Gastroesophageal sphincter (tissue), 4 donors: Measurements from ENCODE around the gene LDLRAD3. TPM values are rescaled to one million over a fixed set of nuclear protein-coding genes. Genes with fewer than 3 reads are reported as not detected.

Source experiments
- ATAC-seq: fragments of 150-250 bp; one replicate; pipeline ENCODE4 v1.9.1; 2016; ENCODE audit warnings: mild to moderate bottlenecking, moderate library complexity
- H3K27ac ChIP-seq, 4 donors: fragments of 200-600 bp; sonication (generic) in 3 of 4; 1 replicate in 3 of 4; 2 replicates in 1 of 4; pipeline ENCODE4 v1.5.1; 2016 to 2019
- H3K27me3 ChIP-seq: fragments of 200-600 bp; sonication (generic); one replicate; pipeline ENCODE4 v1.5.1; 2019
- H3K36me3 ChIP-seq, 2 donors: fragments of 200-600 bp; sonication (generic); one replicate each; pipeline ENCODE4 v1.5.1; 2019; ENCODE audit warnings: control low read depth in 1 of 2
- H3K4me1 ChIP-seq, 3 donors: fragments of 200-600 bp; sonication (generic); 1 replicate in 2 of 3; 2 replicates in 1 of 3; pipeline ENCODE4 v1.5.1; 2016 to 2019; ENCODE audit warnings: control low read depth in 2 of 3
- H3K4me3 ChIP-seq, 2 donors: fragments of 200-600 bp; sonication (generic); one replicate each; pipeline ENCODE4 v1.5.1; 2019; ENCODE audit warnings: mild to moderate bottlenecking in 1 of 2, moderate library complexity in 1 of 2
- H3K9me3 ChIP-seq, 3 donors: fragments of 200-600 bp; sonication (generic); one replicate each; pipeline ENCODE4 v1.5.1; 2017 to 2019; ENCODE audit warnings: control low read depth in 2 of 3
- EP300 ChIP-seq: sonication (generic); formaldehyde crosslinking; IDR thresholded peaks from one replicate; pipeline ENCODE4 v1.6.1; 2017; ENCODE audit warnings: antibody characterized with exemption, mild to moderate bottlenecking
- POLR2A ChIP-seq, 2 donors: fragments of 450-650 bp; IDR thresholded peaks; one replicate each; pipeline ENCODE4 v1.6.1; 2017; ENCODE audit warnings: antibody characterized with exemption in 2 of 2, mild to moderate bottlenecking in 2 of 2, moderate library complexity in 1 of 2
- POLR2AphosphoS5 ChIP-seq: sonication (generic); formaldehyde crosslinking; IDR thresholded peaks from one replicate; pipeline ENCODE4 v1.6.1; 2017; ENCODE audit warnings: antibody characterized with exemption
- WGBS, 2 donors: methylation state at CpG; one replicate each; pipeline ENCODE4 v1.1.5; 2018; ENCODE audit warnings: low coverage in 1 of 2; 5-methylcytosine and 5-hydroxymethylcytosine counted together
- total RNA-seq, 4 donors: library from RNA; depleted of rRNA; stranded (reverse); fragments of >200 nt; gene quantifications; one replicate each; pipeline ENCODE4 v1.1.0, GENCODE V29; 2016
- TF ChIP-seq, protein P1 (sequence below), 4 experiments: fragments of 200-600 bp in 2 of 4; fragments of 450-650 bp in 2 of 4; sonication (generic) in 1 of 4; IDR thresholded peaks; one replicate each; pipeline ENCODE4 v1.5.1; 2017 to 2019; ENCODE audit warnings: antibody characterized with exemption in 4 of 4, mild to moderate bottlenecking in 2 of 4, moderate library complexity in 2 of 4

The LDLRAD3 gene
- total RNA-seq, 4 donors from 2014 or later: 4.0 to 8.9 (median 7.2) TPM

DNA sequence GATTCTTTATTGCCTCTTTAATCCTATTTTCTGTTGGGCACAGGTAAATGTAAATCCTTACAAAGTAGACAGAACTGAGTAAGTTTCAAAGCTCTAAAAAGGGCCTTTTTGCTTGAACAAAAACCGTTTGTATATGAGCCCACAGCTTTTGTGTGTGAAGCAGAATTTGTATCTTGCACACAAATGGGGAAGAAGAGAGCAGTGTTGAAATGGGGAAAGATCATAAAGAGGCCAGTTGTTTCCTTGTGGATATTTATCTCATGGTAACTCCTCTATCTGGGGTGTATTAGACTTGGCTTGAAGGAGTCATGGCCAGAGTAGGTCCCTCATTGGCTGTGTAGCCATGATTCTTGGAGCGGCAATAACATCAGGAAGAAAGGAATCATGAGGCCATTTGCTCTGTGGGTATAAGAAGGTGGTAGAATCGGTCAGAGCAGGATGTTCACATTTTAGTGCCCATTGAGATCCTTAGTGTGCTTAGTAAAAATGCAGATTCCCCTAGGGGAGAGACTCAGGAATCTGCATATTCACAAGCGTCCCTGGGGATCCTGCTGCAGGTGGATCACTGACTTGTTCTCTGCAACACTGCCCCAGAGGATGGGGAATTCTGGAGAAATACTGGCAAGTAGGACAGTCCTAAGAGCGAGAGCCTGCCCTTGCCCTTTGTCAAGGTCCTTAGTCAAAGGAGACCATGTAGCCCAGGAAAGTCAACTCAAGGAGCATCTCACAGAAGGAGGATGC is 126.5 kb downstream of the LDLRAD3 start:
- Histone ChIP-seq H3K36me3 (no peaks in the 10 kb centered on the region), H3K27me3 (no peaks in the 10 kb centered on the region), H3K4me3 (no peak overlapping the region), H3K27ac (no peak overlapping the region), H3K9me3 (peaks cover 0 to 17% (median 0%) of the 10 kb centered on the region in 3 donors), H3K4me1 (peaks cover 0 to 21% (median 6%) of the 10 kb centered on the region in 3 donors)
- 75 to 83% methylated on average over 3 to 4 of the region's 5 CpGs for WGBS, 2 donors
- ATAC-seq: no peak
- TF ChIP-seq, protein P1, sequence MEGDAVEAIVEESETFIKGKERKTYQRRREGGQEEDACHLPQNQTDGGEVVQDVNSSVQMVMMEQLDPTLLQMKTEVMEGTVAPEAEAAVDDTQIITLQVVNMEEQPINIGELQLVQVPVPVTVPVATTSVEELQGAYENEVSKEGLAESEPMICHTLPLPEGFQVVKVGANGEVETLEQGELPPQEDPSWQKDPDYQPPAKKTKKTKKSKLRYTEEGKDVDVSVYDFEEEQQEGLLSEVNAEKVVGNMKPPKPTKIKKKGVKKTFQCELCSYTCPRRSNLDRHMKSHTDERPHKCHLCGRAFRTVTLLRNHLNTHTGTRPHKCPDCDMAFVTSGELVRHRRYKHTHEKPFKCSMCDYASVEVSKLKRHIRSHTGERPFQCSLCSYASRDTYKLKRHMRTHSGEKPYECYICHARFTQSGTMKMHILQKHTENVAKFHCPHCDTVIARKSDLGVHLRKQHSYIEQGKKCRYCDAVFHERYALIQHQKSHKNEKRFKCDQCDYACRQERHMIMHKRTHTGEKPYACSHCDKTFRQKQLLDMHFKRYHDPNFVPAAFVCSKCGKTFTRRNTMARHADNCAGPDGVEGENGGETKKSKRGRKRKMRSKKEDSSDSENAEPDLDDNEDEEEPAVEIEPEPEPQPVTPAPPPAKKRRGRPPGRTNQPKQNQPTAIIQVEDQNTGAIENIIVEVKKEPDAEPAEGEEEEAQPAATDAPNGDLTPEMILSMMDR (IDR thresholded peaks at IDR 0.05): no peak
- no peak for TF ChIP-seq POLR2AphosphoS5
- no peak for TF ChIP-seq EP300
- TF ChIP-seq POLR2A (IDR thresholded peaks at IDR 0.05): no peak

DNA sequence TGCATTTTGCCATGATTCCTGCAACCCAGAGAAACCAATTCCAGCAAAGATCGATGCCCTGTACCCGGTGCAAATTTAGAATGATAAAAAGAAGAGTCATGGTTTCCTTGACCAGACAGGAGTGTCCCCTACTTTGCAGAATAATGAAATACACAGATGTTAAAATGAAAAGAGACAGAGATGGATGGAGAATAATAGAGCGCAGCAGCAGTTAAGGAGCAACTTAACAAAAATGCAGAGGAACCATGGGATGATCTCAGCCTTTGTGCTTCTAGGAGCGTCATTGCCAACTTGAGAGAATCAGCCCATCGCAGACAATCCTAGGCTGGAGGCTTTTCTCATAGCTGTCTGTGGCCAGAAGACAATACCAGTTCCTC is 127.1 kb downstream of the LDLRAD3 start:
- Histone ChIP-seq H3K36me3 (no peaks in the 10 kb centered on the region), H3K4me3 (no peak overlapping the region), H3K4me1 (peaks cover 0 to 21% (median 6%) of the 10 kb centered on the region in 3 donors), H3K27ac (no peak overlapping the region), H3K9me3 (peaks cover 0 to 13% (median 0%) of the 10 kb centered on the region in 3 donors), H3K27me3 (no peaks in the 10 kb centered on the region)
- TF ChIP-seq, protein P1 (IDR thresholded peaks at IDR 0.05): no peak
- 75 to 96% methylated on average over 4 to 5 of the region's 5 CpGs for WGBS, 2 donors
- no peak for ATAC-seq

DNA sequence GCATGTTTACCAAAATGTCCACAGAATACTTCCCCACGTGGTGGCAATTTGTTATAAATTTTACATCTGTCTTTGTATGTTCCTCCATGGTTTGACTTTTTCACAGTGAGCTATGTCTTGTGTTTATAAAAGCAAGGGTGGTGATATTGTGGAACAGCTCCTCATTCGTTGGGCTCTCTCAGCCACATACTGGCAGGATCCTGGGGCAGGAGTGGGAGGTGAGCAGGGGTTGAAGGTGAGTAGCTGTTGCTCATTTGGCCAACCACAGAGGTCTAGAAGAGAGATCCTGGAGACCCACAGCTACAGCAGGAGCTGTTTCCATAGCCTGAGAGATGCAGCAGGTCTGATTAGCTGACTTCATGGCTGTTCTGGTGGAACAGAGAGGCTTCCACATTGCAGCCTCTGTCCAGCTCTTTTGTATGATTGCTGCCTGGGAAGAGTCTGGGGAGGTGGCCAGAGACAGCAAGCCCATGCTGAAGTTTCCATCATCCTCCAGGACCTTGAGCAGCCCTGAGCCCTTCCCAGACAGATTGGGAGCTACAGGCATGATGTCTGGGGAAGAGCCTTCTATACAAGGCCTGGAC is 128.1 kb downstream of the LDLRAD3 start:
- Histone ChIP-seq H3K27me3 (no peaks in the 10 kb centered on the region), H3K27ac (no peak overlapping the region), H3K4me1 (peaks cover 0 to 21% (median 6%) of the 10 kb centered on the region in 3 donors), H3K36me3 (no peaks in the 10 kb centered on the region), H3K4me3 (no peak overlapping the region), H3K9me3 (peaks cover 0 to 2% (median 0%) of the 10 kb centered on the region in 3 donors)
- TF ChIP-seq POLR2AphosphoS5 (no peak), EP300 (no peak), POLR2A (IDR thresholded peaks at IDR 0.05) (no peak)
- TF ChIP-seq, protein P1 (IDR thresholded peaks at IDR 0.05): no peak
- WGBS, 2 donors: 40 to 56% methylated on average over 1 of the region's 2 CpGs
- no peak for ATAC-seq

DNA sequence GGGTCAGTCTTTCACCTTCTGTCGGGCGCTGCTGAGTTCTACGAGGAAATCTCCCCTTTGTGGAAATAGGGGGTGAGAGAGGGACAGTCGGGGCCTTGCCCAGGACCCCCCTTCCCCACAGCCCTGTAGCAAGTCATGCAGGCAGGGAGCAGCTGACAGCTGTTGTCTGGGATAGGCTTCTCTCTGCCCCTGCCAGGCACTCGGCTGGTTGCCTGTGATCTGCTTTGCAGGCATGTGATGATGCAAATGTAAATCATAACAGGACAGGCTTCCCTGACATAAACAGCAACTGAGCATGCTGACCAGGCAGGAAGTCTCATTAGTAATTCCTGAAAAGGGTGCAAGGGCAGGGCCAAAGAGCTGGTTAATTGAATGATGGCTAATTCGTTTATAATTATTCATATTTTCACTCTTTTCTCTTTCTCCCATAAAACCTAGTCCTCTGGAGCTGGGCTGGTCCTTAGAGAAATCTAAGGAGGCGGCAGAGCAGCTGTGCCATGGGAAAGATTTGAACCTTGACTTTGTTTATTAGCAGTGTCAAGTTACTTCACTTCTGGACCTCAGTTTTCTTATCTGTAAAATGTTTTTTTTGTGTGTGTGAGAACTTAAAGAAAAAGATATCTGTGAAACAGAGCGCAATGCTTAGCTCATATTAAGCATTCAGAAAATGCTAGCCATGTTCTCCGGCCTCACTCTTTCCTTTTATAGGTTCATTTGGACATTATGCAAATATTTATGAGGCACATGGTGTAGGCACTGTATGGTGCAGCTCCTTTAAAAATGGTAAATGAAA is 129.7 kb downstream of the LDLRAD3 start:
- H3K36me3 ChIP-seq: no peaks in the 10 kb centered on the region
- no peak overlapping the region for H3K27ac ChIP-seq
- H3K4me1 ChIP-seq: peaks cover 0 to 21% (median 6%) of the 10 kb centered on the region in 3 donors
- 17 to 44% methylated on average over 4 to 8 of the region's 9 CpGs for WGBS, 2 donors
- no peaks in the 10 kb centered on the region for H3K9me3 ChIP-seq
- no peaks in the 10 kb centered on the region for H3K27me3 ChIP-seq
- ATAC-seq: no peak
- TF ChIP-seq POLR2A (IDR thresholded peaks at IDR 0.05): no peak
- TF ChIP-seq EP300: no peak
- TF ChIP-seq, protein P1 (IDR thresholded peaks at IDR 0.05): no peak
- no peak for TF ChIP-seq POLR2AphosphoS5
- no peak overlapping the region for H3K4me3 ChIP-seq
